SK-N-MC (cell line): ENCODE data around the gene FNDC3B.

Experiments
- EZH2 ChIP-seq: fragments of 200-600 bp; sonication (generic); IDR thresholded peaks from one replicate; pipeline ENCODE4 v1.6.1; 2017; ENCODE audit warnings: antibody characterized with exemption
- POLR2AphosphoS5 ChIP-seq: IDR thresholded peaks from 2 replicates; pipeline ENCODE4 v1.6.1; 2012; ENCODE audit warnings: mild to moderate bottlenecking, low read depth, low read length, borderline replicate concordance

- TF ChIP-seq EZH2: no peak
- no peak for TF ChIP-seq POLR2AphosphoS5
Observed at GRCh38 chr3:172070802-172071201, 31.4 kb downstream of the FNDC3B start.
